Measurements from ENCODE around the gene TBXAS1. TPM values are rescaled to one million over a fixed set of nuclear protein-coding genes. Genes with fewer than 3 reads are reported as not detected.

Gene TBXAS1
- total RNA-seq, 2 donors from 2014 or later: 19.3 to 44.1 TPM

DNA sequence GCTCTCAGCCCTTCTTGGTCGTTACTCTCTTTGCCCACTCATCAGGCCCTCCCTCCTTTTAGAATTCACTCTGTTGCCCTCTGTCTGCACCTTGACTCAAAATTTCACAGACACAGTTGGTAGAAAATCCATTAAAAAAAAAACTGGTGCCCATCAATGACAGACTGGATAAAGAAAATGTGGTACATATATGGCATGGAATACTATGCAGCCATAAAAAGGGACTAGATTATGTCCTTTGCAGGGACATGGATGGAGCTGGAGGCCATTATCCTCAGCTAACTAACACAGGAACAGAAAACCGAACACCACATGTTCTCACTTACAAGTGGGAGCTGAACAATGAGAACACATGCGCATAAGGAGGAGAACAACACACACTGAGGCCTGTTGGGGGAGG, 118.0 kb downstream of the TBXAS1 start:
- DNase-seq (ENCODE audit: low spot score): no peak

GRCh38 chr7:139948167-139948566, 119.1 kb downstream of the TBXAS1 start:
- Histone ChIP-seq H3K27ac (peak overlapping the region in 1 of 2 donors; percentile 14), H3K4me1 (replicated peaks) (no peaks in the 10 kb centered on the region), H3K27me3 (replicated peaks; ENCODE audit: insufficient read depth) (no peaks in the 10 kb centered on the region), H3K36me3 (no peaks in the 10 kb centered on the region), H3K4me3 (no peak overlapping the region), H3K9me3 (no peaks in the 10 kb centered on the region)
- TF ChIP-seq, protein P1, sequence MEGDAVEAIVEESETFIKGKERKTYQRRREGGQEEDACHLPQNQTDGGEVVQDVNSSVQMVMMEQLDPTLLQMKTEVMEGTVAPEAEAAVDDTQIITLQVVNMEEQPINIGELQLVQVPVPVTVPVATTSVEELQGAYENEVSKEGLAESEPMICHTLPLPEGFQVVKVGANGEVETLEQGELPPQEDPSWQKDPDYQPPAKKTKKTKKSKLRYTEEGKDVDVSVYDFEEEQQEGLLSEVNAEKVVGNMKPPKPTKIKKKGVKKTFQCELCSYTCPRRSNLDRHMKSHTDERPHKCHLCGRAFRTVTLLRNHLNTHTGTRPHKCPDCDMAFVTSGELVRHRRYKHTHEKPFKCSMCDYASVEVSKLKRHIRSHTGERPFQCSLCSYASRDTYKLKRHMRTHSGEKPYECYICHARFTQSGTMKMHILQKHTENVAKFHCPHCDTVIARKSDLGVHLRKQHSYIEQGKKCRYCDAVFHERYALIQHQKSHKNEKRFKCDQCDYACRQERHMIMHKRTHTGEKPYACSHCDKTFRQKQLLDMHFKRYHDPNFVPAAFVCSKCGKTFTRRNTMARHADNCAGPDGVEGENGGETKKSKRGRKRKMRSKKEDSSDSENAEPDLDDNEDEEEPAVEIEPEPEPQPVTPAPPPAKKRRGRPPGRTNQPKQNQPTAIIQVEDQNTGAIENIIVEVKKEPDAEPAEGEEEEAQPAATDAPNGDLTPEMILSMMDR (IDR thresholded peaks at IDR 0.05): no peak
- TF ChIP-seq POLR2A (IDR thresholded peaks at IDR 0.05) (no peak), POLR2AphosphoS5 (IDR thresholded peaks at IDR 0.05) (no peak)
- intact Hi-C loops (cut with DNase I): no loop called here
- WGBS: 91% methylated on average over 2 of the region's 2 CpGs
- no peak for DNase-seq (ENCODE audit: low spot score)

More for the DNA sequence above, 118.0 kb downstream of the TBXAS1 start:
- no peak for TF ChIP-seq POLR2AphosphoS5 (IDR thresholded peaks at IDR 0.05)
- no peak for TF ChIP-seq POLR2A (IDR thresholded peaks at IDR 0.05)
- TF ChIP-seq, protein P1 (IDR thresholded peaks at IDR 0.05): no peak
- H3K27me3 ChIP-seq (replicated peaks; ENCODE audit: insufficient read depth): no peaks in the 10 kb centered on the region
- H3K4me3 ChIP-seq: no peak overlapping the region
- H3K9me3 ChIP-seq: no peaks in the 10 kb centered on the region
- no peaks in the 10 kb centered on the region for H3K36me3 ChIP-seq
- WGBS: 96% methylated on average over 3 of the region's 3 CpGs
- intact Hi-C loops (cut with DNase I): no loop called here
- no peak overlapping the region for H3K27ac ChIP-seq
- H3K4me1 ChIP-seq (replicated peaks): no peaks in the 10 kb centered on the region

- TF ChIP-seq POLR2AphosphoS5 (IDR thresholded peaks at IDR 0.05): peak; percentile 23
- TF ChIP-seq, protein P1 (IDR thresholded peaks at IDR 0.05): no peak
- TF ChIP-seq POLR2A (IDR thresholded peaks at IDR 0.05): no peak
- Histone ChIP-seq H3K9me3 (no peaks in the 10 kb centered on the region), H3K27ac (peak overlapping the region in 1 of 2 donors; percentile 14), H3K4me1 (replicated peaks) (no peaks in the 10 kb centered on the region), H3K4me3 (no peak overlapping the region), H3K36me3 (no peaks in the 10 kb centered on the region), H3K27me3 (replicated peaks; ENCODE audit: insufficient read depth) (no peaks in the 10 kb centered on the region)
- WGBS: 55% methylated on average over 10 of the region's 10 CpGs
- intact Hi-C loops (cut with DNase I): no loop called here
- DNase-seq (ENCODE audit: low spot score): no peak
Measured at GRCh38 chr7:139948587-139949335, 119.7 kb downstream of the TBXAS1 start.

DNA sequence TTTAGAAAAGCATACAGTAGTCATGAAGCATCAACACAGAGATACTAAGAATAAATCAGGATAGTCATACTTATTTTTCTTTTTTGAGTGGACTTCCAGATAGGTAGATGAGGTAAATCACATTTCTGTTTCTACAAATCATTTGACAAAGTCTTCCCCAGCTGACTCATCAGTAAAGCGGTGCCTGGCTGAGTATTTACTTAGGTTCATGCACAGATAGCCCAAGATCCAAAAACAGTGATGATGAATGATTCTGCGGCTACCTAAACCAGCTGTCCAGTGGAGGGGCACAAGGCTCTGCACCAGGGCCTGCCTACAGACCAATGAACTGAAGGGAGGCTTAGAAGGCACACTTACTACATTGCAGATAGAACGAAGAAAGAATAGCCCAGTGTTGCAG, 120.6 kb downstream of the TBXAS1 start:
- no peak for TF ChIP-seq POLR2AphosphoS5 (IDR thresholded peaks at IDR 0.05)
- TF ChIP-seq POLR2A (IDR thresholded peaks at IDR 0.05): no peak
- TF ChIP-seq, protein P1 (IDR thresholded peaks at IDR 0.05): no peak
- 99% methylated on average over 3 of the region's 3 CpGs for WGBS
- no peaks in the 10 kb centered on the region for H3K36me3 ChIP-seq
- intact Hi-C loops (cut with DNase I): no loop called here
- no peak overlapping the region for H3K4me3 ChIP-seq
- H3K27ac ChIP-seq: no peak overlapping the region
- no peaks in the 10 kb centered on the region for H3K4me1 ChIP-seq (replicated peaks)
- no peaks in the 10 kb centered on the region for H3K9me3 ChIP-seq
- no peaks in the 10 kb centered on the region for H3K27me3 ChIP-seq (replicated peaks; ENCODE audit: insufficient read depth)
- no peak for DNase-seq (ENCODE audit: low spot score)
